GM04503 (cell line): Measurements from ENCODE around the gene ADAM23.

Experiments
- DNase-seq: peaks from one replicate; pipeline ENCODE4 v3.0.0-alpha.2; 2012; ENCODE audit warnings: low read depth

ADAM23 gene

DNA sequence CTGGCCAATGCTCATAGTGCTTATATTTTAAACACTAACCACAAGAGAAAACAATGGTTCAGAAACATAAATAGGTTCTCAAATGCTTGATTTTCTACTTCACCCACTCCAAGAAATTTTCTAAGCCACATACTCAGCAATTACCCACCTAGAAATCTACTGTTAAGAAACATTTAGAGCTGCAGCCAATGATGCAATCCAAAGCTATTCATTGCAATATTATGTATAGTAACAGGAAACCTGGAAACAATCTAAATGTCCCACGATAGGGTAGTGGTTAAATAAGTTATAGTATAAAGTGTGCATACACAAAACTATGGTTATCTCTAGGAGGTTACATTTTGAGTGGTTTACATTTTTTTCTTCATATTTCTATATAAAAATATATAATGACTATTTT lies 204.7 kb downstream of the ADAM23 start:
- no peak for DNase-seq

DNA sequence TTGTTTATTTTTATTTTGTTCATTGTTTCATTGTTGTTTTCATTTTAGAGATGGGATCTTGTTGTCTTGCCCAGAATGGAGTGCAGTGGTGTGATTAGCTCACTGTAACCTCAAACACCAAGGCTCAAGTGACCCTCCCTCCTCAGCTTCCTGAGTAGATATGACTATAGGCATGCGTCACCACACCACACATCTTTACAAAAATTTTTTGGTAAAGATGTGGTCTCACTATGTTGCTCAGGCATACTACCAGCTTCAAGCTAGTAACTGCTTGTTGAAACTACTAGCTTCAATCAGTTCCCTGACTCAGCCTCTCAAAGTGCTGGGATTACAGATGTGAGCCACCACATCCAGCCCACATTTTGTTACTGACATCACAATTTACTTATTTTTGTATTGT lies 213.8 kb downstream of the ADAM23 start:
- DNase-seq = no peak

GRCh38 chr2:206665251-206665650 lies 221.9 kb downstream of the ADAM23 start:
- no peak for DNase-seq
